Activated CD8-positive, alpha-beta memory T cell treated with anti-CD3 and anti-CD28 coated beads, Interleukin-2, amount 50 U/mL, for 1 hour (primary cell): ENCODE data around the gene SLC26A2.
"Not testable (repeated sequence)": the region's sequence is repeated elsewhere in the genome, so short reads cannot be mapped to it uniquely, and the experiment has no call there.

Source experiments
- DNase-seq: peaks from one replicate; pipeline ENCODE4 v3.0.0-alpha.2; 2020; ENCODE audit errors: extremely low read depth

The SLC26A2 gene

DNA sequence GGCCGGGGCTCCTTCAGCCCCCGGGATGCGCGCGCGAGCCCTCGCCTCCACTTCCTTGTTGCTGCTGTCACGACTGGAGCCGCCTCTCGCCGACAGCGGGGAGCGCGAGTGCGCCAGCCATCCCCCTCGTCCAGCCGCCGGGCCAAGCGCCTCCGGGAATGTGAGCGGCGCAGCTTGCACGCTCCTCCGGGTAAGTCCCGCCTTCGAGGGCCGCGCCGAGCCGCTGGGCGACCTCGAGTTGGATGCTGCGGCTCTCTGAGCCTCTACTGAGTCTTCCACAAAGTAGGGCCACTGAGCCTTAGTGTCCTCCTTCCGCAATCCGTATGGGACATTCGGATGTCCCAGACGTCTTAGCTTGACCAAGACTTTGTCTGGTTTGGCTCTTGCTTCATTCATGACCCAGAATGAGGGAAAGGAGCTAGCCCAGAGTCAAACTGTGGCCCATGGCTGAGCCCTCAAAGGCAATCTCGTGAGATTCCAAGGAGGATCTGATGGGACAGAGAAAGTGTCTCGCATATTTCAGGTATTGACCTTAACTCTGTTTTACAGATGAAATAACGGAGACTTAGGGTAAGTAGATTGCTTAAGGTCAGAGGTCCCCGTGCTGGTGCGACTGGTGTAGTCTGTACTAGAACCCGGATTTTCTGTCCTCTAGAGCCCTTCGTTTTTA is 40.6 kb downstream of the SLC26A2 start:
- no peak for DNase-seq

DNA sequence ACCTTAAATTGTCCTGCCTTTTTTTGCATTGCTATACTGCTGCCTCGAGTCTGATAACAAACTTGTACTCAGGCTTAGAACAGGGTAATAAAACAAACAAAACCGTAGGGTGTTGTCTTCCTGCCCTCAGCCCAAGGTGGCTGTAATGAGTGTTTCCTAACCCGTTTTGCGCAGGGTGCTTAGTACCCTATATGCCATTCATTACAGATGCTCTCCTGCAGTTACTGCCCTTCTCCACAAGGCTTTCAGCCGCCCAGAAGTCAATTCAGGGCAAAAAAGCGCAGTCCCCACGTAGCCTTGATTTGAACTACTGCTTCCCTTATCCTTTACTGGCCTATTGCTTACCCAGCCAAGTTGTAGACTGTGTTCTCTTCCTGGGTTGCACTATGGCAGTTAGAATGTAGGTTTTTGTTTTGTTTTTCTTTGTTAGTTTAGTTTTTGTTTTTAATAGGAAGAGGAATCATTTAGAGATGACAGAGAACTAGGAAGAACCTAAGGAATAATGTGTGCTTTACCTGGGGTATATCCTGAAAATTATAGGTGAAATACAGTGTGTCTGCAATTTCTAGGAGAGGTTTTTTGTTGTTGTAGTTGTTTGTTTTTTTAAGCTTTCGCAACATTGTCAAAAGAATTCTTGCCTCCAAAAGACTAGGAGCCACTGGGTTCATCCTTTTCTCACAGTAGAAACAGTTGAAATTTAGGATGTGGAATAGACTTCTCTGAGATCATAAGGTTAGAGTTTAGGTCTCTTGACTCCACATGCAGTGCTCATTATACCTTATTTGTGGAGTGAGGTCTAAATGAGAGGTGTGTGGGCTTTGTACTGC is 41.3 kb downstream of the SLC26A2 start:
- peak; percentile 19 for DNase-seq

DNA sequence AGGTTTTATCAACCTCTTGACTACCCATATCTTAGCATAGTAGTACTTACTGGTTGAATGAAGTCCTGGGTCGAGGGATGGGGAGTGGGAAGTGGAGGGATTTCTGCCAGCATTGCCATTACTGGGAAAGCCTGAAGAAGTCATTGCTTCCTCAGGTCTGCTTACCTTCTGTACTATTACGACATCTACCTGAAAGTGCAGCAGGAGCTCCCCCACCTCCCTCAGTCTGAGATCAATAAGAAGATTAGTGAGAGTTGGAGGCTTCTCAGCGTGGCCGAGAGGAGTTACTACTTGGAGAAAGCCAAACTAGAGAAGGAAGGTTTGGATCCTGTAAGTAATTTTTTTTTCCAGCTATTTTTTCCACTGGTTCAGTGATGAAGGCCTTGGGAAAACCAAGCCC is 45.8 kb downstream of the SLC26A2 start:
- DNase-seq = no peak

DNA sequence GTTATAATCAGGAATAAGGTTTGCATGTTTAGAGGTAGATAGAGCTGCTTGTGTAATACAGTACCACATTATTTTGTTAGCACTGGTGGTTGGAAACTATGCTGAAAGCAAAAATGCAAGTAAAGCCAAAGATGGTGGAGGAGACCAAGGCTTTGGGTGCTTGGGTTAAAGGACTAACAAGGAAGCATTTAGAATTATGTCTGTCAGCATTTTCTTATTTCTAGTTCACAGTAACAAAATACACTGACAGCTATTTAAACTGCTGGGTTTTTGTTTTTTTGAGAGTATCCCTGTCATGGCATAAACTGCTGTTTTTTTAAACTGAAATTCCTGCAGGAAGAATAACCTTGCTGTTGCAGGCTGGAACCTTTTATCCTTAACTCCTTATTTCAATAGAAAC is 46.5 kb downstream of the SLC26A2 start:
- DNase-seq = no peak

DNA sequence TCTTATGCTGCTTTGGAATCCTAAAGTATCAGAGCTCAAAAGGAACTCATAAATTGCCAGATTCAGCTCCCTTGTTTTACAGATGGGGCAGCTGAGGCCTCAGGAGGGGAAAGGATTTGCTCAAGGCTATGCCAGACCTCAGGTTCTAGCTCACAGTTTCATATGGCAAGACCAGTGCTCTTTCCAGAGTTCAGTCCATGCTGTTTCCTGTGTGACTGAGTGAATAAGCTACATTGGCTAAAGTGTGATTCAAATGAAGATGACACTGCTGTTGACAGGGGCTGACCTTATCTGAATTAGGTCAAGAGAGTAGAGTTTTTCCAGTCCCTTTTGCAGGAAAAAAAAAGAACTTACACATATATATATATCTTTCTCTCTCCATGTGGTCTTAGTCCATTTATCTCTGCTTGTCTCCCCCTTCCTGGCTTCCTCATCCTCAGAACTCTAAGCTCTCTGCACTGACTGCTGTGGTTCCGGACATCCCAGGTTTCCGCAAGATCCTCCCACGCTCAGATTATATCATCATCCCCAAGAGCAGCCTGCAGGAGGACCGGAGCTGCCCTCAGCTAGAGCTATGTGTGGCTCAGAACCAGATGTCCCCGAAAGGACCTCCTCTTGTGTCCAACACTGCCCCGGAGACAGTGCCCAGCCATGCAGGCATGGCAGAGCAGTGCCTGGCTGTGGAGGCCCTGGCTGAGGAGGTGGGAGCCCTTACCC is 49.3 kb downstream of the SLC26A2 start:
- DNase-seq = no peak

- no peak for DNase-seq
Measured at GRCh38 chr5:150013931-150014330, 53.4 kb downstream of the SLC26A2 start.

- no peak for DNase-seq
Measured at GRCh38 chr5:150014456-150014855, 53.9 kb downstream of the SLC26A2 start.

- no peak for DNase-seq
Measured at GRCh38 chr5:150015415-150015814, 54.9 kb downstream of the SLC26A2 start.

GRCh38 chr5:150016537-150016936 is 56.0 kb downstream of the SLC26A2 start:
- no peak for DNase-seq

DNA sequence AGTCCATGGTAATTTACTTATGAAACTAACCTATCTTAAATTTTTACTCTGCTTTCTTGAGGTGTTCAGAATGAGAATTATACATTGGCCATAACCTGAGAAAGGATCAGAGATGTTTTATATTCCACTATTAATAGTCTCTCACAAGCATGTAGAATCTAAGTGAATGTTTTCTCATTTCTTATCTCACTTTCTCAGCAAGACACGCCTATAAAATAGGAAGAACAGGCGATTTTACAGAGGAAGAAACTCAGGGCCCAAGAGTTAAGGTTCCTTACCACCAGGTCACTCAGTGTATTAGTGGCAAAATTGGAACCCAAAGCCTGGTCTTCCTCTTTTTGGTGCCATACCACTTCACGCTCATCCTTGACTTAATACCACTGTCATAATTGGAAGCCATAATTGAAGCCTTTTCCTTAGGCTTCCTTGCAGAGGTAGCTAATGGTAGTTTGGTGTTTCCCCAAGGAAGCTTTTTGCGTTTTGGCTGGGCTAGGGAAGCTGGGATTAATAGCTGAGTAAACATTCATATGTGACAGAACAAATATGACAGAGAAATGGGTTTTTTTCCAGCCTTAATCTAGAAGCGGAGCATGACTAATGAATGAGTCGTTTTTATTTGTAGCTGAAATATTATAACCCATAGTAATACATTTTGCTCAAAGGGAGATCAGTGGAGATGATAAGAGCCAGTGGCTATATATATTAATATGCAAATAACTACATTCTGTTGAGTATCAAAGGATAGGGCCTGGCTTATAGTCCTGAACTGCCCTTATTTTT is 56.9 kb downstream of the SLC26A2 start:
- DNase-seq = no peak

- DNase-seq = no peak
Measured at GRCh38 chr5:150020249-150020648, 59.7 kb downstream of the SLC26A2 start.

GRCh38 chr5:150021491-150022157 is 61.1 kb downstream of the SLC26A2 start:
- no peak for DNase-seq

DNA sequence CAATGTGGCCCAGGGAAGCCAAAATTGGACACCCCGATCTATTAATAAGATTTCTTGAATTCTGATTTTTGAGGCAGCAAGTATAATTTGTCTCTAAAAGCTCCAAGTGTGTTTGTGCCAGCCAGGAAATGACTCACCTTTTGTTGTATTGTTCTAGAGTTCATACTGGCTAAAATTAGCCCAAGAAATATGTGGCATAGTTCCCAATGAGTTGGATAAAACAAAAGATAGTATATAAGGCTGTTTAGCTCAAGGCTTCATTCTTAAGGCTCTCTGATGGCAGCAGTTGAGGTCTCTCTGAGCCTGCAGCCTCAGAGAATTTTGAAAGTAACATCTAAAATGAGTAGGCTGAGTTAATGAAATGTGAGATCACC is 61.6 kb downstream of the SLC26A2 start:
- no peak for DNase-seq

DNA sequence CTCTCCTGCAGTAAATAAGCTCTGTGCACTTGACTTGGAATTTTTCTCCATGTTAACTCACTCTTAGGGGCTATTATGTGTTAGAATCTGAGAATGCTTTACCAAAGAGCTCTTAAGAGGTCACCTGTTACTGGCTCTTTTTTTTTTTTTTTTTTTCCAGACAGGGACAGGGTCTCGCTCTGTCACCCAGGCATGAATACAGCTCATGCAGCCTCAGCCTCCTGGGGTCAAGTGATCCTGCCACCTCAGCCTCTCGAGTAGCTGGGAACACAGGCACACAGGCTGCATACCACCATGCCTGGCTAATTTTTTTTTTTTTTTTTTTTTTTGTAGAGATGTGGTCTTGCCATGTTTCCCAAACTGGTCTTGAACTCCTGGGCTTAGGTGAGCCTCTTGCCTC is 62.1 kb downstream of the SLC26A2 start:
- no peak for DNase-seq

- DNase-seq = no peak
Measured at GRCh38 chr5:150023136-150023535, 62.6 kb downstream of the SLC26A2 start.

GRCh38 chr5:150024346-150024984 is 63.9 kb downstream of the SLC26A2 start:
- DNase-seq = no peak

GRCh38 chr5:150026682-150027172 is 66.2 kb downstream of the SLC26A2 start:
- no peak for DNase-seq

DNA sequence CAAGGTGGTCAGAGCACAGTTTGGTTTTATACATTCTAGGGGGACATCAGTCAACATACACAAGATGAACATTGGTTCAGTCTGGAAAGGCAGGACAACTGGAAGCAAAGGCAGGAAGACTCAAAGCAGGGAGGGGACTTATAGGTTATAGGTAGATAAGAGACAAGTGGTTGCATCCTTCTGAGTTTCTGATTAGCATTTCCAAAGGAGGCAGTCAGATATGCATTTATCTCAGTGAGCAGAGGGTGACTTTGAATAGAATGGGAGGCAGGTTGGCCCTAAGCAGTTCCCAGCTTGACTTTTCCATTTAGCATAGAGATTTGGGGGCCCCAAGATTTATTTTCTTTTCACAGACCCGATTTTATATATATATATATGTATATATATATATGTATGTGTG is 67.5 kb downstream of the SLC26A2 start:
- not testable (repeated sequence) for DNase-seq

DNA sequence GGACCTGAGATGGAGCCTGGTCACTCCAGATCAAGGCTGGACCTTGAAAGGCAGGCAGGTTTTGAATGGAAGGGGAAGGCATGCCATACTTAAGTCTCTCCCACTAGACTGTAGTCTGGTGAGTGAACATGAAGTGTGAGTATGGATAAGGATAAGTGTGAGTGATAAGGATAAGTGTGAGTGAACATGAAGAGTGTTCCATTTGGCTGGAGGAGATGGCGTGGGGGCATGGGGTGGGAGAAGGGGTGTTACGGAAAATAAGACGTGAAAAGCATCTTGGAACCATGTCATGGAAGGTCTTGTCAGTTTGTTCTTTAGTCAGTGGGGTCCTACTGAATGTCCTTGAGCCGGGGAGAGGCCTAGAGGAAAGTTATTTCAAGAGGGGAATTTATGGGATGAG is 72.8 kb downstream of the SLC26A2 start:
- DNase-seq = no peak

GRCh38 chr5:150034662-150035061 is 74.1 kb downstream of the SLC26A2 start:
- no peak for DNase-seq
